ENCODE measurements around the gene KLK6.

The KLK6 gene

GRCh38 chr19:50910722-50911121 is 58.7 kb downstream of the KLK6 start:
- DNase-seq (ENCODE audit: low read depth), result no peak

DNA sequence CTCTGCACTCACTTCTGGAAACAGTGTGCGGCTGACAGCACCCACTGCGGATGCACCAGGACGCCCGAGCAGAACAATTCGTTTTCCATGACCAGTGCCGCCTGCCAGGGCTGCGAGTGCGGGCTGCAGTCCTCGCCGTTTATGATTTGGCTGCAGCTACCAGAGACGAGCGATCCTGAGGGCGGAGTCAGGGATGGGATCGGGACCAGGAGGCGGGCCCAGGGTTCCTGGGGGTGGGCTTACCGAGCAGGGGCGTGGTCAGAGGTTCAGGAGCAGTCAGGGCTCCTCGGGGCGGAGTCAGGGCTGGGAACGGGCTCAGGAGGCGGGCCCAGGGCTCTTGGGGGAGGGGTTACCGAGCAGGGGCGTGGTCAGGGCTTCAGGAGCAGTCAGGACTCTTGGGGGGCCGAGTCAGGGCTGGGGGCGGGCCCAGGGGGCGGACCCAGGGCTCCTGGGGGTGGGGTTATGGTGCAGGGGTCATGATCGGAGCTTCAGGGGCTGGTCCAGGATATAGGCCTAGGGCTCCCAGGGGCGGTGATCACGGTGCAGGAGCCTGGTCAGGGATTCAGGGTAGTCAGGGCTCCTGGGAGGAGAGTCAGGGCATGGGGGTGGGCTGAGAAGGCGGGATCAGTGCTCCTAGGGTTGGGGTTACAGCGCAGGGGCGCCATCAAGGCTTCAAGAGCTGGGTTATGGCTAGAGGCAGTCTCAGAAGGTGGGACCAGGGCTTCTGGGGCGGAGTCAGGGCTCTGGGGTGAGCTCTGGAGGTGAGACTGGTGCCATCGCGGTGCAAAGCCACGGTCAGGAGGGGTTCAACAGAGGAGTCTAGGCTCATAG is 59.9 kb downstream of the KLK6 start:
- no peak for DNase-seq (ENCODE audit: low read depth)

Measured in stromal cell of bone marrow (primary cell).